Stimulated activated CD8-positive, alpha-beta memory T cell treated with anti-CD3 and anti-CD28 coated beads, Interleukin-15, amount 100 ng/mL, for 4 hours (primary cell): ENCODE measurements around the gene CHRNE.

Experiments used
- DNase-seq, 2 donors: peaks; one replicate each; pipeline ENCODE4 v3.0.0-alpha.2; 2020; ENCODE audit warnings: low read depth in 2 of 2

CHRNE gene

GRCh38 chr17:4854111-4854681 lies 48.7 kb downstream of the CHRNE start:
- DNase-seq: no peak

- no peak for DNase-seq
Observed at GRCh38 chr17:4853208-4853671, 49.7 kb downstream of the CHRNE start.

GRCh38 chr17:4852567-4853207 lies 50.2 kb downstream of the CHRNE start:
- DNase-seq: no peak

- DNase-seq: no peak
Observed at GRCh38 chr17:4851084-4851483, 51.8 kb downstream of the CHRNE start.

- DNase-seq: no peak
Observed at GRCh38 chr17:4850246-4850645, 52.7 kb downstream of the CHRNE start.

GRCh38 chr17:4849011-4849536 lies 53.8 kb downstream of the CHRNE start:
- no peak for DNase-seq
